HCT116 (cell line): ENCODE measurements around the gene TNIK. TPM values are rescaled to one million over a fixed set of nuclear protein-coding genes. Genes with fewer than 3 reads are reported as not detected.
A peak's percentile ranks its signal among the peaks of the same experiment; 100 is the strongest.

Source experiments
- ATAC-seq: fragments of 200-7000 bp; cut with Tn5 transposase; 2 replicates; pipeline ENCODE4 v1.9.1; 2020; ENCODE audit warnings: mild to moderate bottlenecking, moderate library complexity
- BruUV-seq: library from RNA; stranded (reverse); fragments of 400-500 nt; replicated peaks from 2 replicates; lab custom pipeline; 2021; lab: Mats Ljungman, UMichigan
- CTCF ChIA-PET: fragments of 300-600 bp; sonication (Branson Sonifier 250); formaldehyde crosslinking; loops from one replicate; lab custom pipeline; 2021; ENCODE audit warnings: antibody characterized with exemption; lab: Charles Lee
- POLR2A ChIA-PET: fragments of 300-600, 350-600 bp; sonication (Branson Sonifier 250); formaldehyde crosslinking; loops from one replicate; lab custom pipeline; 2021; ENCODE audit warnings: antibody characterized with exemption; lab: Charles Lee
- RAD21 ChIA-PET, 2 experiments: fragments of 300-600 bp; sonication (Branson Sonifier 250); formaldehyde crosslinking; loops; one replicate each; lab custom pipeline; 2023; ENCODE audit warnings: low total read pairs in 2 of 2; ENCODE audit not compliant: uncharacterized antibody in 2 of 2, unreplicated experiment in 2 of 2, low non-redundant PET in 1 of 2; lab: Charles Lee
- DNase-seq: peaks from one replicate; pipeline ENCODE4 v3.0.0-alpha.2; 2010; ENCODE audit warnings: low read depth, low spot score
- H2AFZ ChIP-seq: fragments of 200-600 bp; shearing (Covaris generic), sonication (generic); 2 replicates; pipeline ENCODE4 v1.6.1; 2017; ENCODE audit warnings: low read depth, mixed run types, mixed read lengths, antibody characterized with exemption, low read length; ENCODE audit not compliant: poor library complexity, severe bottlenecking
- H3K27ac ChIP-seq: 2 replicates; pipeline ENCODE4 v1.5.1; 2012; ENCODE audit warnings: low read depth, low read length
- H3K27me3 ChIP-seq: fragments of 200-600 bp; sonication (generic); 2 replicates; pipeline ENCODE4 v1.6.1; 2016; ENCODE audit warnings: mixed run types, low read length, mixed read lengths; ENCODE audit not compliant: insufficient read depth
- H3K36me3 ChIP-seq, 2 experiments: fragments of 200-500 bp in 1 of 2; fragments of 200-600 bp in 1 of 2; sonication (Bioruptor generic) in 1 of 2; sonication (generic) in 1 of 2; 2 replicates each; pipeline versions ENCODE4 v1.5.1 to v1.6.1; 2014 to 2016; ENCODE audit warnings: low read length in 2 of 2, inconsistent platforms in 1 of 2, mixed read lengths in 1 of 2, mixed run types in 1 of 2; ENCODE audit not compliant: insufficient read depth in 2 of 2, control insufficient read depth in 1 of 2
- H3K4me1 ChIP-seq, 2 experiments: fragments of 200-600 bp in 1 of 2; sonication (generic) in 1 of 2; 2 replicates each; pipeline versions ENCODE4 v1.5.1 to v1.6.1; 2012 to 2017; ENCODE audit warnings: low read length in 2 of 2, inconsistent platforms in 1 of 2, mild to moderate bottlenecking in 1 of 2, mixed read lengths in 1 of 2, mixed run types in 1 of 2, moderate library complexity in 1 of 2; ENCODE audit not compliant: insufficient read depth in 2 of 2, control insufficient read depth in 1 of 2
- H3K4me2 ChIP-seq: fragments of 200-600 bp; sonication (generic); 2 replicates; pipeline ENCODE4 v1.6.1; 2017; ENCODE audit warnings: mixed run types, low read length, mixed read lengths
- H3K4me3 ChIP-seq, 2 experiments: fragments of 200-600 bp in 1 of 2; sonication (generic) in 1 of 2; replicated peaks in 1 of 2; 2 replicates each; pipeline ENCODE4 v1.5.1; 2011 to 2016; ENCODE audit warnings: low read length in 2 of 2, control low read depth in 1 of 2, low read depth in 1 of 2, mild to moderate bottlenecking in 1 of 2, mixed read lengths in 1 of 2, mixed run types in 1 of 2
- H3K79me2 ChIP-seq: fragments of 200-600 bp; sonication (generic); 2 replicates; pipeline ENCODE4 v1.6.1; 2017; ENCODE audit warnings: mild to moderate bottlenecking, mixed run types, low read length, moderate library complexity, mixed read lengths; ENCODE audit not compliant: insufficient read depth
- H3K9ac ChIP-seq: fragments of 200-600 bp; sonication (generic); 2 replicates; pipeline ENCODE4 v1.6.1; 2016; ENCODE audit warnings: low read length, mixed read lengths
- H3K9me2 ChIP-seq: fragments of 200-600 bp; sonication (generic), shearing (Covaris generic); 2 replicates; pipeline ENCODE4 v1.6.1; 2017; ENCODE audit warnings: mixed run types, mild to moderate bottlenecking, moderate library complexity; ENCODE audit not compliant: insufficient read depth
- H3K9me3 ChIP-seq, 2 experiments: fragments of 200-500 bp in 1 of 2; fragments of 200-600 bp in 1 of 2; sonication (Bioruptor generic) in 1 of 2; sonication (generic) in 1 of 2; 2 replicates each; pipeline ENCODE4 v1.6.1; 2014 to 2017; ENCODE audit warnings: low read length in 2 of 2, mixed read lengths in 2 of 2, inconsistent platforms in 1 of 2, low read depth in 1 of 2, mild to moderate bottlenecking in 1 of 2, mixed run types in 1 of 2, moderate library complexity in 1 of 2; ENCODE audit not compliant: control insufficient read depth in 1 of 2, insufficient read depth in 1 of 2
- H4K20me1 ChIP-seq: fragments of 200-600 bp; sonication (generic), shearing (Covaris generic); 2 replicates; pipeline ENCODE4 v1.6.1; 2017; ENCODE audit warnings: mixed run types, mild to moderate bottlenecking, moderate library complexity; ENCODE audit not compliant: insufficient read depth
- CTCF ChIP-seq, 3 experiments: fragments of 200-600 bp in 1 of 3; sonication (generic) in 1 of 3; IDR thresholded peaks in 2 of 3; conservative IDR thresholded peaks in 1 of 3; 2 replicates each; pipeline ENCODE4 v1.5.1; 2012 to 2017; ENCODE audit warnings: low read depth in 2 of 3, low read length in 2 of 3, antibody characterized with exemption in 1 of 3, borderline replicate concordance in 1 of 3, control low read depth in 1 of 3, mild to moderate bottlenecking in 1 of 3, mixed read lengths in 1 of 3, mixed run types in 1 of 3, moderate library complexity in 1 of 3; ENCODE audit not compliant: insufficient read depth in 1 of 3
- EGR1 ChIP-seq: IDR thresholded peaks from 2 replicates; pipeline ENCODE4 v1.6.1; 2012; ENCODE audit warnings: low read depth
- EZH2 ChIP-seq: fragments of 200-600 bp; sonication (generic); IDR thresholded peaks from 2 replicates; pipeline ENCODE4 v1.6.1; 2017; ENCODE audit warnings: antibody characterized with exemption, mixed run types
- FOSL1 ChIP-seq: IDR thresholded peaks from 2 replicates; pipeline ENCODE4 v1.6.1; 2012; ENCODE audit warnings: low read depth
- JUND ChIP-seq: IDR thresholded peaks from 2 replicates; pipeline ENCODE4 v1.6.1; 2012
- MAX ChIP-seq: IDR thresholded peaks from 2 replicates; pipeline ENCODE4 v1.6.1; 2012
- POLR2AphosphoS5 ChIP-seq: IDR thresholded peaks from 2 replicates; pipeline ENCODE4 v1.6.1; 2011; ENCODE audit warnings: mild to moderate bottlenecking, low read depth, low read length, moderate library complexity
- RAD21 ChIP-seq: IDR thresholded peaks from 2 replicates; pipeline ENCODE4 v1.6.1; 2012; ENCODE audit warnings: low read depth, mild to moderate bottlenecking
- SP1 ChIP-seq: IDR thresholded peaks from 2 replicates; pipeline ENCODE4 v1.6.1; 2012; ENCODE audit warnings: low read depth
- SRF ChIP-seq: IDR thresholded peaks from 2 replicates; pipeline ENCODE4 v1.6.1; 2012; ENCODE audit warnings: low read depth
- ZFX ChIP-seq: fragments of 450-650 bp; IDR thresholded peaks from 2 replicates; pipeline ENCODE4 v1.6.1; 2017
- ZNF274 ChIP-seq: fragments of 200-500 bp; sonication (Bioruptor generic); IDR thresholded peaks from 2 replicates; pipeline ENCODE4 v1.6.1; 2014; ENCODE audit warnings: mild to moderate bottlenecking, low read depth, low read length, inconsistent platforms
- intact Hi-C: fragments of 100-400 bp; cut with micrococcal nuclease; formaldehyde crosslinking; loops from 2 replicates; pipeline ENCODE4 v1.10.0; 2022
- total RNA-seq: library from RNA; stranded (reverse); gene quantifications from one replicate; pipeline ENCODE4 v1.2.1, GENCODE V29; 2021; ENCODE audit not compliant: unreplicated experiment
- TF ChIP-seq, protein P1 (sequence below): IDR thresholded peaks from 2 replicates; pipeline ENCODE4 v1.6.1; 2012

The TNIK gene
- total RNA-seq, 1 experiment from 2014 or later: 24.1 TPM

GRCh38 chr3:171461525-171461917 is 1.3 kb upstream of the TNIK start:
- TF ChIP-seq EGR1 (no peak), MAX (0 out of 2 replicates have a peak, but pooled peaks have one; percentile 3), JUND (no peak), ZFX (no peak)
- TF ChIP-seq, protein P1, sequence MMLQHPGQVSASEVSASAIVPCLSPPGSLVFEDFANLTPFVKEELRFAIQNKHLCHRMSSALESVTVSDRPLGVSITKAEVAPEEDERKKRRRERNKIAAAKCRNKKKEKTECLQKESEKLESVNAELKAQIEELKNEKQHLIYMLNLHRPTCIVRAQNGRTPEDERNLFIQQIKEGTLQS: no peak
- POLR2A ChIA-PET: interaction anchor here (1.0 kb wide), 1 partner anchor 107 kb away, joined by 5 read pairs; no protein-coding TSS in a partner anchor
- CTCF ChIA-PET: interaction anchor here (1.0 kb wide), 1 partner anchor 373 kb away, joined by 3 read pairs; no protein-coding TSS in a partner anchor

GRCh38 chr3:171460725-171461524 is 720 bp upstream of the TNIK start:
- ChIA-PET RAD21 (interaction anchor here in 1 of 2 experiments (0.7 kb wide), 1 partner anchor 203 kb away, joined by 4 read pairs; no protein-coding TSS in a partner anchor), CTCF (interaction anchor here (1.0 kb wide), 1 partner anchor 373 kb away, joined by 3 read pairs; no protein-coding TSS in a partner anchor), POLR2A (interaction anchor here (1.0 to 1.8 kb wide), 2 partner anchors 14 to 106 kb away, joined by 5 to 7 read pairs; no protein-coding TSS in a partner anchor)
- Histone ChIP-seq H3K9ac (peak overlapping the region; percentile 57), H3K4me3 (peak overlapping the region; percentile 71 to 82), H3K27ac (peak overlapping the region; percentile 71), H3K79me2 (no peaks in the 10 kb centered on the region), H3K9me2 (no peaks in the 10 kb centered on the region), H4K20me1 (no peaks in the 10 kb centered on the region), H3K9me3 (no peaks in the 10 kb centered on the region), H3K4me1 (peaks cover 12 to 30% of the 10 kb centered on the region in 2 experiments; a peak in 3 of 4 replicates), H2AFZ (peak overlapping the region; percentile 71), H3K4me2 (peak overlapping the region; percentile 92), H3K36me3 (no peaks in the 10 kb centered on the region), H3K27me3 (no peaks in the 10 kb centered on the region)
- ATAC-seq (peak; percentile 74), DNase-seq (peak; percentile 44)
- TSS peak; percentile 81 for BruUV-seq
- intact Hi-C loops: loop anchor here (1.0 to 5.0 kb wide), 2 partner anchors 107 to 274 kb away; no protein-coding TSS in a partner anchor
- TF ChIP-seq POLR2AphosphoS5 (peak; percentile 1; the same call in 1 of the 2 replicates), FOSL1 (no peak), JUND (no peak), MAX (peak; percentile 13), ZNF274 (no peak), SRF (peak; percentile 70), CTCF (IDR thresholded peaks at IDR 0.05 in 2 of 3, conservative IDR thresholded peaks at IDR 0.05 in 1 of 3; ENCODE audit: borderline replicate concordance in 1 of 3, insufficient read depth in 1 of 3, low read depth in 2 of 3, low read length in 2 of 3) (peak in 2 of 3 experiments; percentile 5 to 6; a peak in 2 of 6 replicates), EZH2 (no peak), SP1 (no peak; the same call in 1 of the 2 replicates), RAD21 (peak; percentile 34)
- TF ChIP-seq, protein P1: no peak

More at GRCh38 chr3:171461525-171461917, 1.3 kb upstream of the TNIK start:
- H3K36me3 ChIP-seq: no peaks in the 10 kb centered on the region
- peaks cover 12 to 30% of the 10 kb centered on the region in 2 experiments; a peak in 3 of 4 replicates for H3K4me1 ChIP-seq
- H3K27me3 ChIP-seq: no peaks in the 10 kb centered on the region
- H3K9me2 ChIP-seq: no peaks in the 10 kb centered on the region
- RAD21 ChIA-PET: no interaction called here
- H3K79me2 ChIP-seq: no peaks in the 10 kb centered on the region
- H3K9me3 ChIP-seq: no peaks in the 10 kb centered on the region
- peak overlapping the region; percentile 57; the same call in 1 of the 2 replicates for H3K9ac ChIP-seq
- intact Hi-C loops: loop anchor here (5.0 kb wide), 1 partner anchor 274 kb away; no protein-coding TSS in a partner anchor
- peak overlapping the region; percentile 92 for H3K4me2 ChIP-seq
- ATAC-seq (no peak), DNase-seq (no peak)
- peak overlapping the region; percentile 71 for H2AFZ ChIP-seq
- H4K20me1 ChIP-seq: no peaks in the 10 kb centered on the region
- BruUV-seq: no TSS peak
- peak overlapping the region; percentile 71; the same call in 1 of the 2 replicates for H3K27ac ChIP-seq
- peak overlapping the region; percentile 71 to 82 for H3K4me3 ChIP-seq
